Hepatocyte (in vitro differentiated cells): Measurements from ENCODE around the gene HSD11B1.

Source experiments
- EZH2 ChIP-seq: fragments of 200-600 bp; sonication (generic); IDR thresholded peaks from 2 replicates; pipeline ENCODE4 v1.6.1; 2016; ENCODE audit warnings: antibody characterized with exemption, mild to moderate bottlenecking, borderline replicate concordance
- TF ChIP-seq, protein P1 (sequence below): fragments of 200-600 bp; sonication (generic); IDR thresholded peaks from 2 replicates; pipeline ENCODE4 v1.5.1; 2016; ENCODE audit warnings: antibody characterized with exemption, mild to moderate bottlenecking; ENCODE audit not compliant: poor library complexity

- TF ChIP-seq, protein P1, sequence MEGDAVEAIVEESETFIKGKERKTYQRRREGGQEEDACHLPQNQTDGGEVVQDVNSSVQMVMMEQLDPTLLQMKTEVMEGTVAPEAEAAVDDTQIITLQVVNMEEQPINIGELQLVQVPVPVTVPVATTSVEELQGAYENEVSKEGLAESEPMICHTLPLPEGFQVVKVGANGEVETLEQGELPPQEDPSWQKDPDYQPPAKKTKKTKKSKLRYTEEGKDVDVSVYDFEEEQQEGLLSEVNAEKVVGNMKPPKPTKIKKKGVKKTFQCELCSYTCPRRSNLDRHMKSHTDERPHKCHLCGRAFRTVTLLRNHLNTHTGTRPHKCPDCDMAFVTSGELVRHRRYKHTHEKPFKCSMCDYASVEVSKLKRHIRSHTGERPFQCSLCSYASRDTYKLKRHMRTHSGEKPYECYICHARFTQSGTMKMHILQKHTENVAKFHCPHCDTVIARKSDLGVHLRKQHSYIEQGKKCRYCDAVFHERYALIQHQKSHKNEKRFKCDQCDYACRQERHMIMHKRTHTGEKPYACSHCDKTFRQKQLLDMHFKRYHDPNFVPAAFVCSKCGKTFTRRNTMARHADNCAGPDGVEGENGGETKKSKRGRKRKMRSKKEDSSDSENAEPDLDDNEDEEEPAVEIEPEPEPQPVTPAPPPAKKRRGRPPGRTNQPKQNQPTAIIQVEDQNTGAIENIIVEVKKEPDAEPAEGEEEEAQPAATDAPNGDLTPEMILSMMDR, result no peak
- TF ChIP-seq EZH2, result no peak
Observed at GRCh38 chr1:209708297-209708696, 3.7 kb downstream of the HSD11B1 start.
